ENCODE data around the gene ADAM12. TPM values are rescaled to one million over a fixed set of nuclear protein-coding genes. Genes with fewer than 3 reads are reported as not detected.

Gene ADAM12
- polyA plus RNA-seq, 1 of the 3 experiments (the other 2 are of a cell fraction) = 25.0 TPM

- TF ChIP-seq FOSL2 (IDR thresholded peaks at IDR 0.05; ENCODE audit: borderline replicate concordance, low read depth) (peak; percentile 95), REST (IDR thresholded peaks at IDR 0.05; ENCODE audit: low read depth, low read length) (no peak; the same call in 1 of the 2 replicates), TAF1 (IDR thresholded peaks at IDR 0.05; ENCODE audit: borderline replicate concordance, low read depth, low read length) (no peak; the same call in 1 of the 2 replicates), YY1 (IDR thresholded peaks at IDR 0.05; ENCODE audit: low read depth) (peak; percentile 58; the same call in 1 of the 2 replicates), JUND (IDR thresholded peaks at IDR 0.05) (peak; percentile 99), IRF3 (IDR thresholded peaks at IDR 0.05; ENCODE audit: low read depth, low read length) (no peak)
These were observed 9.5 kb upstream of the ADAM12 start (continued) for GRCh38 chr10:126397640-126398382.

- CTCF ChIA-PET = no interaction called here
- Histone ChIP-seq H3K79me2 (ENCODE audit: insufficient read depth) (no peaks in the 10 kb centered on the region), H3K9me2 (no peaks in the 10 kb centered on the region), H4K20me1 (ENCODE audit: insufficient read depth) (no peaks in the 10 kb centered on the region), H3K36me3 (replicated peaks in 1 of 2; ENCODE audit: control insufficient read depth in 1 of 2, insufficient read depth in 2 of 2, low read length in 1 of 2) (no peaks in the 10 kb centered on the region), H3K9ac (peak overlapping the region; percentile 65; the same call in 1 of the 2 replicates), H3K9me3 (no peaks in the 10 kb centered on the region), H3K4me2 (peak overlapping the region; percentile 77; the same call in 1 of the 2 replicates), H3F3A (replicated peaks; ENCODE audit: insufficient read depth) (peaks cover 17% of the 10 kb centered on the region), H2AFZ (ENCODE audit: low read depth) (no peak overlapping the region), H3K27me3 (ENCODE audit: insufficient read depth) (no peaks in the 10 kb centered on the region), H3K27ac (ENCODE audit: low read depth in 2 of 2, low read length in 1 of 2) (peak overlapping the region; percentile 96 to 98), H3K4me1 (ENCODE audit: control insufficient read depth in 1 of 2, insufficient read depth in 2 of 2, low read depth in 1 of 2, low read length in 1 of 2) (peaks cover 16 to 26% of the 10 kb centered on the region in 2 experiments), H3K4me3 (ENCODE audit: low read depth in 2 of 2, low read length in 1 of 2) (0 out of 4 replicates have a peak overlapping the region, but pooled peaks of 1 of the 2 experiments have one; percentile 44)
- WGBS (ENCODE audit: low lambda C conversion rate) = 95% methylated on average over 3 of the region's 3 CpGs
- TF ChIP-seq TEAD4 (IDR thresholded peaks at IDR 0.05; ENCODE audit: borderline replicate concordance, insufficient read depth) (no peak), MXI1 (IDR thresholded peaks at IDR 0.05; ENCODE audit: low read depth, low read length) (no peak), NRF1 (IDR thresholded peaks at IDR 0.05; ENCODE audit: low read depth, low read length) (no peak)
- DNase-seq = no peak
- POLR2A ChIA-PET = no interaction called here
These were observed 8.9 kb upstream of the ADAM12 start for GRCh38 chr10:126397156-126397555.

All from SK-N-SH (cell line).